Stomach (tissue), 9 donors: ENCODE measurements around the gene ECPAS. TPM values are rescaled to one million over a fixed set of nuclear protein-coding genes. Genes with fewer than 3 reads are reported as not detected.

Experiments
- DNase-seq, 2 donors: peaks; one replicate each; pipeline versions ENCODE4 v3.0.0 to v3.0.0-alpha.2; 2013 to 2019
- H3K27ac ChIP-seq, 5 donors: fragments of 200-600 bp in 4 of 5; sonication (generic) in 4 of 5; one replicate each; pipeline ENCODE4 v1.5.1; 2013 to 2019; ENCODE audit warnings: mild to moderate bottlenecking in 1 of 5, moderate library complexity in 1 of 5
- H3K27me3 ChIP-seq, 3 donors: fragments of 200-600 bp; sonication (generic); one replicate each; pipeline ENCODE4 v1.5.1; 2017 to 2019; ENCODE audit warnings: mixed run types in 1 of 3
- H3K36me3 ChIP-seq, 4 donors: fragments of 200-600 bp; sonication (generic); 1 replicate in 3 of 4; 2 replicates in 1 of 4; pipeline ENCODE4 v1.5.1; 2016 to 2019
- H3K4me1 ChIP-seq, 4 donors: fragments of 200-600 bp; sonication (generic); one replicate each; pipeline ENCODE4 v1.5.1; 2016 to 2019
- H3K4me3 ChIP-seq, 4 donors: fragments of 200-600 bp; sonication (generic) in 3 of 4; one replicate each; pipeline ENCODE4 v1.5.1; 2016 to 2019; ENCODE audit warnings: mild to moderate bottlenecking in 1 of 4
- H3K9me3 ChIP-seq, 4 donors: fragments of 200-600 bp; sonication (generic); one replicate each; pipeline ENCODE4 v1.5.1; 2016 to 2019
- CTCF ChIP-seq, 7 experiments: fragments of 450-650 bp in 4 of 7; fragments of 200-600 bp in 3 of 7; sonication (generic) in 3 of 7; IDR thresholded peaks; one replicate each; pipeline ENCODE4 v1.5.1; 2016 to 2019; ENCODE audit warnings: antibody characterized with exemption in 7 of 7, control low read depth in 2 of 7, mild to moderate bottlenecking in 1 of 7
- EP300 ChIP-seq: sonication (generic); formaldehyde crosslinking; IDR thresholded peaks from one replicate; pipeline ENCODE4 v1.6.1; 2017; ENCODE audit warnings: antibody characterized with exemption
- POLR2A ChIP-seq, 4 donors: fragments of 450-650 bp; IDR thresholded peaks; one replicate each; pipeline ENCODE4 v1.6.1; 2016; ENCODE audit warnings: antibody characterized with exemption in 4 of 4, control low read depth in 2 of 4, mild to moderate bottlenecking in 1 of 4, moderate library complexity in 1 of 4
- POLR2AphosphoS5 ChIP-seq, 3 donors: sonication (generic); formaldehyde crosslinking; IDR thresholded peaks; one replicate each; pipeline ENCODE4 v1.6.1; 2016; ENCODE audit warnings: antibody characterized with exemption in 3 of 3
- WGBS, 5 donors: extraction: QIAGEN DNeasy Blood & Tissue Kit in 3 of 5; methylation state at CpG; one replicate each; pipeline versions ENCODE4 v1.1.5 to v1.1.7; 2013 to 2018; 5-methylcytosine and 5-hydroxymethylcytosine counted together
- intact Hi-C: fragments of 100-400 bp; cut with DNase I; formaldehyde crosslinking; loops from one replicate; pipeline ENCODE4 v1.15.1; 2023; ENCODE audit warnings: low total_unique reads
- polyA plus RNA-seq, 3 donors: library from polyadenylated mRNA; stranded (reverse); fragments of 200-250 nt; gene quantifications; one replicate each; pipeline ENCODE4 v1.2.3, GENCODE V29; 2013
- total RNA-seq, 5 donors: library from RNA; depleted of rRNA; stranded (reverse); fragments of >200 nt; gene quantifications; one replicate each; pipeline versions ENCODE4 v1.1.0 to v1.2.3, GENCODE V29; 2014 to 2016
- donor health status: healthy with polysubstance abuse.
- donor health status: Bipolar disorder and iron deficiency.
- donor health status: healthy.

Gene ECPAS
- total and polyA plus RNA-seq, 8 donors = 13.6 to 147 (median 51.2) TPM

- H3K4me3 ChIP-seq = peak overlapping the region in 3 of 4 donors; percentile 6 to 20 (median 17)
- WGBS, 5 donors = 37 to 55% (median 41%) methylated on average over 11 of the region's 11 CpGs
These were observed 127.5 kb downstream of the ECPAS start for GRCh38 chr9:111356481-111357244.

DNA sequence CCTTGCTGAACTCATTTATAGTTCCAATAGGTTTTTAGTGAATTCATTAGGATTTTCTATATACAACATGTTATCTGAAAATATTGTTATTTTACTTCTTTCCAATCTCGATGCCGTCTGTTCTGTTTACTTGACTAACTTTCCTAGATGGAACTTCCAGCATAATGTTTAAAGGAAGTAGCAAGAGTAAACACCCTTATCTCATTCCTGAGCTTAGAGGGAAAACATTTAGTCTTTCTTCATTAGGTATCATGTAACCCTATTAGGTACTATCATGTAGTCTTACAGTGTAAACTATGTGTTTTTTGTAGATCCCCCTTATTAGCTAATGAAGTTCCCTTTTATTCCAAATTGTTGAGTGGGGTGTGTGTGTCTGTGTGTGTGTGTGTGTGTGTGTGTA lies 131.6 kb downstream of the ECPAS start:
- Histone ChIP-seq H3K4me1 (peaks cover 4 to 37% (median 20%) of the 10 kb centered on the region in 4 donors), H3K27me3 (no peaks in the 10 kb centered on the region), H3K9me3 (no peaks in the 10 kb centered on the region), H3K27ac (no peak overlapping the region), H3K4me3 (no peak overlapping the region), H3K36me3 (no peaks in the 10 kb centered on the region)
- 16 to 30% (median 29%) methylated on average over 2 of the region's 2 CpGs for WGBS, 5 donors
- no peak for TF ChIP-seq POLR2A (IDR thresholded peaks at IDR 0.05)
- TF ChIP-seq POLR2AphosphoS5 (IDR thresholded peaks at IDR 0.05) = peak in 2 of 3 donors; percentile 6 to 10
- no peak for TF ChIP-seq CTCF (IDR thresholded peaks at IDR 0.05)
- intact Hi-C loops = no loop called here
- no peak for DNase-seq

More at GRCh38 chr9:111356481-111357244, 127.5 kb downstream of the ECPAS start:
- Histone ChIP-seq H3K9me3 (no peaks in the 10 kb centered on the region), H3K36me3 (peaks cover 6 to 14% (median 10%) of the 10 kb centered on the region in 4 donors), H3K27me3 (no peaks in the 10 kb centered on the region), H3K4me1 (peaks cover 4 to 22% (median 14%) of the 10 kb centered on the region in 4 donors), H3K27ac (peak overlapping the region; percentile 47 to 75 (median 52))
- peak in 1 of 2 donors; percentile 26 for DNase-seq
- TF ChIP-seq POLR2A (IDR thresholded peaks at IDR 0.05) (no peak), CTCF (IDR thresholded peaks at IDR 0.05) (no peak), POLR2AphosphoS5 (IDR thresholded peaks at IDR 0.05) (peak in 1 of 3 donors; percentile 31), EP300 (no peak)
- intact Hi-C loops = no loop called here

DNA sequence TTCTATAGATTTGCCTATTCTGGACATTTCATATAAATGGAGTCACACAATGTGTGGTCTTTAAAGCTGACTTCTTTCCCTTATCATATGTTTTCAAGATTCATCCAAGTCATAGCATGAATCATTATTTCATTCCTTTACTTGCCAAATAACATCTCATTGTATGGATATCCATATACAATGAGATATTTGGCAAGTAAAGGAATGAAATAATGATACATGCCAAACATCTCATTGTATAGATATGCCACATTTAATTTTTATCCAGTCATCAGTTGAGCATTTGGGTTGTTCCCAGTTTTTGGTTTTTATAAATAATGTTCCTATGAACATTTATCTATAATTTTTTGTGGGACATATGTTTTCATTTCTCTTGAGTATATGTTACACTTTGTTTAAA lies 133.6 kb downstream of the ECPAS start:
- TF ChIP-seq POLR2AphosphoS5 (IDR thresholded peaks at IDR 0.05) (no peak), EP300 (no peak), CTCF (IDR thresholded peaks at IDR 0.05) (no peak), POLR2A (IDR thresholded peaks at IDR 0.05) (no peak)
- H3K36me3 ChIP-seq = no peaks in the 10 kb centered on the region
- H3K4me3 ChIP-seq = no peak overlapping the region
- peaks cover 4 to 20% (median 8%) of the 10 kb centered on the region in 4 donors for H3K4me1 ChIP-seq
- no peaks in the 10 kb centered on the region for H3K9me3 ChIP-seq
- no peak for DNase-seq
- no peaks in the 10 kb centered on the region for H3K27me3 ChIP-seq
- intact Hi-C loops = no loop called here
- H3K27ac ChIP-seq = no peak overlapping the region

DNA sequence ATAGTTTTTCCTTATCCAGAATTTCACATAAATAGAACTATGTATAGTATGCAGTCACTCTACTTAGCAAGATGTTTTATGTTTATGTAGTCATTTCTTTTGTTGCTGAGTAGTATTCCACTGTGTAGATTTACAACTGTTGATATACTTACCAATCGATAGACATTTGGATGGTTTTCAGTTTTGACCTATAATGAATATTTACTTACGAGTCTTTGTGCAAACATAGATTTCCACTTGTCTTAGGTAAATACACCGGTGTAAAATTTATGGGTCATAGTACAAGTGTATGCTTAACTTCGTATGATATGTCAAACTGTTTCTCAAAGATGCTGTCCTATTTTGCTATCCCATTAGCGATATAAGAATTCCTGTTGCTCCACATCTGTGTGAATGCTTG lies 134.4 kb downstream of the ECPAS start:
- H3K9me3 ChIP-seq = no peaks in the 10 kb centered on the region
- no peaks in the 10 kb centered on the region for H3K36me3 ChIP-seq
- intact Hi-C loops = no loop called here
- WGBS, 5 donors = 28 to 55% (median 41%) methylated on average over 5 of the region's 5 CpGs
- H3K27me3 ChIP-seq = no peaks in the 10 kb centered on the region
- H3K4me3 ChIP-seq = no peak overlapping the region
- peak overlapping the region in 4 of 5 donors; percentile 4 to 68 (median 52) for H3K27ac ChIP-seq
- peak in 1 of 2 donors; percentile 37 for DNase-seq
- H3K4me1 ChIP-seq = peaks cover 4 to 20% (median 8%) of the 10 kb centered on the region in 4 donors
- TF ChIP-seq POLR2AphosphoS5 (IDR thresholded peaks at IDR 0.05) (peak in 2 of 3 donors; percentile 16 to 24), CTCF (IDR thresholded peaks at IDR 0.05) (no peak), EP300 (no peak), POLR2A (IDR thresholded peaks at IDR 0.05) (no peak)
